Fibroblast of skin of scalp (primary cell): ENCODE data around the gene PTPRN.
"Not testable (repeated sequence)": the region's sequence is repeated elsewhere in the genome, so short reads cannot be mapped to it uniquely, and the experiment has no call there.

Experiments
- DNase-seq: peaks from one replicate; pipeline ENCODE4 v3.0.0-alpha.2; 2013

PTPRN gene

GRCh38 chr2:219266886-219267285, 42.3 kb downstream of the PTPRN start:
- no peak for DNase-seq

GRCh38 chr2:219266232-219266631, 43.0 kb downstream of the PTPRN start:
- no peak for DNase-seq

GRCh38 chr2:219261024-219261855, 48.0 kb downstream of the PTPRN start:
- no peak for DNase-seq

GRCh38 chr2:219258942-219259341, 50.3 kb downstream of the PTPRN start:
- DNase-seq = not testable (repeated sequence)

- DNase-seq = no peak
Observed at GRCh38 chr2:219254590-219255201, 54.5 kb downstream of the PTPRN start.

- DNase-seq = peak; percentile 55
Observed at GRCh38 chr2:219253753-219254589, 55.2 kb downstream of the PTPRN start, which contains the start of gene TUBA4A. Gene TUBA4A (minus strand): TSS chr2:219253918. CDS start chr2:219253858, 60 bp downstream.

GRCh38 chr2:219252900-219253752, 56.1 kb downstream of the PTPRN start, which contains the start of gene TUBA4B:
Gene TUBA4B (plus strand): TSS chr2:219253243. CDS start chr2:219253408, 165 bp downstream.
- DNase-seq = no peak

- no peak for DNase-seq
Observed at GRCh38 chr2:219252570-219252899, 56.7 kb downstream of the PTPRN start.

GRCh38 chr2:219252084-219252483, 57.1 kb downstream of the PTPRN start:
- DNase-seq = no peak

GRCh38 chr2:219251656-219252055, 57.5 kb downstream of the PTPRN start:
- peak; percentile 69 for DNase-seq

- no peak for DNase-seq
Observed at GRCh38 chr2:219250049-219250781, 59.0 kb downstream of the PTPRN start.

- peak; percentile 82 for DNase-seq
Observed at GRCh38 chr2:219249203-219249980, 59.8 kb downstream of the PTPRN start.

GRCh38 chr2:219248845-219249202, 60.4 kb downstream of the PTPRN start:
- DNase-seq = no peak

GRCh38 chr2:219247678-219248642, 61.2 kb downstream of the PTPRN start:
- no peak for DNase-seq

- DNase-seq = no peak
Observed at GRCh38 chr2:219246559-219246958, 62.6 kb downstream of the PTPRN start.

- DNase-seq = no peak
Observed at GRCh38 chr2:219245899-219246230, 63.3 kb downstream of the PTPRN start.

GRCh38 chr2:219245148-219245898, 63.9 kb downstream of the PTPRN start, which contains the start of the genes GLB1L and STK16:
Gene GLB1L (minus strand): TSS chr2:219245444. CDS start chr2:219243573, 1,871 bp downstream.
Gene STK16 (plus strand): TSS chr2:219245479. CDS start chr2:219246000, 521 bp downstream.
- DNase-seq = peak; percentile 92

GRCh38 chr2:219244789-219245147, 64.4 kb downstream of the PTPRN start:
- no peak for DNase-seq
